Esophagus squamous epithelium (tissue), 4 donors: ENCODE measurements around the gene CCDC81.

Experiments
- POLR2A ChIP-seq, 4 donors: fragments of 450-650 bp; IDR thresholded peaks; one replicate each; pipeline ENCODE4 v1.6.1; 2017; ENCODE audit warnings: antibody characterized with exemption in 4 of 4, mild to moderate bottlenecking in 4 of 4, moderate library complexity in 3 of 4
- TF ChIP-seq, protein P1 (sequence below), 6 experiments: fragments of 450-650 bp in 4 of 6; fragments of 200-600 bp in 2 of 6; sonication (generic) in 2 of 6; IDR thresholded peaks; one replicate each; pipeline ENCODE4 v1.5.1; 2016 to 2019; ENCODE audit warnings: antibody characterized with exemption in 6 of 6, mild to moderate bottlenecking in 4 of 6, moderate library complexity in 4 of 6

- no peak for TF ChIP-seq POLR2A (IDR thresholded peaks at IDR 0.05)
- TF ChIP-seq, protein P1, sequence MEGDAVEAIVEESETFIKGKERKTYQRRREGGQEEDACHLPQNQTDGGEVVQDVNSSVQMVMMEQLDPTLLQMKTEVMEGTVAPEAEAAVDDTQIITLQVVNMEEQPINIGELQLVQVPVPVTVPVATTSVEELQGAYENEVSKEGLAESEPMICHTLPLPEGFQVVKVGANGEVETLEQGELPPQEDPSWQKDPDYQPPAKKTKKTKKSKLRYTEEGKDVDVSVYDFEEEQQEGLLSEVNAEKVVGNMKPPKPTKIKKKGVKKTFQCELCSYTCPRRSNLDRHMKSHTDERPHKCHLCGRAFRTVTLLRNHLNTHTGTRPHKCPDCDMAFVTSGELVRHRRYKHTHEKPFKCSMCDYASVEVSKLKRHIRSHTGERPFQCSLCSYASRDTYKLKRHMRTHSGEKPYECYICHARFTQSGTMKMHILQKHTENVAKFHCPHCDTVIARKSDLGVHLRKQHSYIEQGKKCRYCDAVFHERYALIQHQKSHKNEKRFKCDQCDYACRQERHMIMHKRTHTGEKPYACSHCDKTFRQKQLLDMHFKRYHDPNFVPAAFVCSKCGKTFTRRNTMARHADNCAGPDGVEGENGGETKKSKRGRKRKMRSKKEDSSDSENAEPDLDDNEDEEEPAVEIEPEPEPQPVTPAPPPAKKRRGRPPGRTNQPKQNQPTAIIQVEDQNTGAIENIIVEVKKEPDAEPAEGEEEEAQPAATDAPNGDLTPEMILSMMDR (IDR thresholded peaks at IDR 0.05) = no peak
Observed at GRCh38 chr11:86421946-86422345, 47.3 kb downstream of the CCDC81 start.
